ENCODE results near the gene AACS. TPM values are rescaled to one million over a fixed set of nuclear protein-coding genes. Genes with fewer than 3 reads are reported as not detected.

AACS gene
- total and polyA plus RNA-seq, 10 of the 15 experiments (the other 5 are each of a cell fraction or from before 2014, with no cell fraction given), result 10.1 to 34.0 (median 21.1) TPM

- 74% methylated on average over 12 of the region's 12 CpGs for WGBS (ENCODE audit: insufficient coverage, insufficient replicate concordance, low lambda C conversion rate, missing lambda C conversion rate)
- Histone ChIP-seq H3K4me1 (ENCODE audit: control insufficient read depth, insufficient read depth, low read length) (peaks cover 24% of the 10 kb centered on the region), H3K9me3 (replicated peaks; ENCODE audit: control insufficient read depth, insufficient read depth, low read length) (no peaks in the 10 kb centered on the region; the same call in 2 of the 3 replicates), H4K20me1 (ENCODE audit: control insufficient read depth, insufficient read depth) (0 out of 2 replicates have a peak, but pooled peaks cover 2% of the 10 kb centered on the region), H3K4me2 (ENCODE audit: control insufficient read depth, insufficient read depth) (no peak overlapping the region), H3K36me3 (ENCODE audit: control insufficient read depth in 2 of 2, insufficient read depth in 2 of 2, low read length in 1 of 2) (no peaks in the 10 kb centered on the region), H3K27ac (ENCODE audit: control insufficient read depth, insufficient read depth) (no peak overlapping the region), H3K4me3 (no peak overlapping the region), H3K27me3 (replicated peaks in 1 of 2; ENCODE audit: control insufficient read depth in 2 of 2, insufficient read depth in 2 of 2, low read length in 1 of 2) (no peaks in the 10 kb centered on the region), H3K9ac (ENCODE audit: control insufficient read depth, insufficient read depth, low read length) (no peak overlapping the region), H2AFZ (ENCODE audit: control insufficient read depth, low read depth, low read length) (no peak overlapping the region), H3K79me2 (ENCODE audit: control insufficient read depth, insufficient read depth, low read length) (no peaks in the 10 kb centered on the region)
- in situ Hi-C loops (cut with MboI) (no loop called here), intact Hi-C loops (cut with micrococcal nuclease; ENCODE audit: unreplicated experiment) (no loop called here)
- no peak for DNase-seq (ENCODE audit: low read depth, low spot score)
- TF ChIP-seq FOXM1 (IDR thresholded peaks at IDR 0.05; ENCODE audit: low read depth, low read length), result no peak
- no TSS peak for BruUV-seq (replicated peaks)
- ChIA-PET RAD21 (ENCODE audit: unreplicated experiment) (no interaction called here), SMC1A (ENCODE audit: uncharacterized antibody, unreplicated experiment) (no interaction called here), CTCF (no interaction called here), POLR2A (no interaction called here)
- FAIRE-seq, result no peak
- no peak for ATAC-seq
Observed at GRCh38 chr12:125145196-125145595, 80.0 kb downstream of the AACS start.

GRCh38 chr12:125148316-125148715 is 83.1 kb downstream of the AACS start:
- H3K9ac ChIP-seq (ENCODE audit: control insufficient read depth, insufficient read depth, low read length), result no peak overlapping the region
- CTCF ChIA-PET, result no interaction called here
- RAD21 ChIA-PET (ENCODE audit: unreplicated experiment), result no interaction called here
- in situ Hi-C loops (cut with MboI) (no loop called here), intact Hi-C loops (cut with micrococcal nuclease; ENCODE audit: unreplicated experiment) (no loop called here)
- ATAC-seq, result no peak
- no peak overlapping the region for H3K27ac ChIP-seq (ENCODE audit: control insufficient read depth, insufficient read depth)
- POLR2A ChIA-PET, result interaction anchor here (0.6 kb wide), 1 partner anchor 203 kb away, joined by 3 read pairs; no protein-coding TSS in a partner anchor
- H3K9me3 ChIP-seq (replicated peaks; ENCODE audit: control insufficient read depth, insufficient read depth, low read length), result no peaks in the 10 kb centered on the region; the same call in 2 of the 3 replicates
- TF ChIP-seq JUNB (IDR thresholded peaks at IDR 0.05) (no peak), SREBF1 (IDR thresholded peaks at IDR 0.05; ENCODE audit: low read length) (no peak), RAD21 (IDR thresholded peaks at IDR 0.05; ENCODE audit: insufficient read depth, low read depth, low read length) (no peak), HSF1 (IDR thresholded peaks at IDR 0.05; ENCODE audit: low read depth, low read length) (no peak), USF1 (IDR thresholded peaks at IDR 0.05; ENCODE audit: borderline replicate concordance, extremely low read length, insufficient read depth, low read depth, low read length) (no peak), TAF1 (IDR thresholded peaks at IDR 0.05; ENCODE audit: borderline replicate concordance, low read depth, low read length) (no peak), TCF7 (IDR thresholded peaks at IDR 0.05; ENCODE audit: borderline replicate concordance) (no peak), PAX5 (IDR thresholded peaks at IDR 0.05; ENCODE audit: borderline replicate concordance, low read depth, low read length) (no peak), SIN3A (IDR thresholded peaks at IDR 0.05; ENCODE audit: low read depth, low read length) (no peak)
- H2AFZ ChIP-seq (ENCODE audit: control insufficient read depth, low read depth, low read length), result no peak overlapping the region
- no peak for FAIRE-seq
- H3K27me3 ChIP-seq (replicated peaks in 1 of 2; ENCODE audit: control insufficient read depth in 2 of 2, insufficient read depth in 2 of 2, low read length in 1 of 2), result no peaks in the 10 kb centered on the region
- peak overlapping the region; percentile 90 for H3K4me2 ChIP-seq (ENCODE audit: control insufficient read depth, insufficient read depth)
- no TSS peak for BruUV-seq (replicated peaks)
- H3K36me3 ChIP-seq (ENCODE audit: control insufficient read depth in 2 of 2, insufficient read depth in 2 of 2, low read length in 1 of 2), result no peaks in the 10 kb centered on the region
- peaks cover 25% of the 10 kb centered on the region for H3K4me1 ChIP-seq (ENCODE audit: control insufficient read depth, insufficient read depth, low read length)
- DNase-seq (ENCODE audit: low read depth, low spot score), result no peak
- SMC1A ChIA-PET (ENCODE audit: uncharacterized antibody, unreplicated experiment), result interaction anchor here (0.8 to 1.3 kb wide), 3 partner anchors 18 to 154 kb away, joined by 3 read pairs; no protein-coding TSS in a partner anchor
- H3K4me3 ChIP-seq, result peak overlapping the region; percentile 41; the same call in 1 of the 2 replicates
- no peaks in the 10 kb centered on the region for H4K20me1 ChIP-seq (ENCODE audit: control insufficient read depth, insufficient read depth)
- WGBS (ENCODE audit: insufficient coverage, insufficient replicate concordance, low lambda C conversion rate, missing lambda C conversion rate), result 67% methylated on average over 4 of the region's 6 CpGs
- H3K79me2 ChIP-seq (ENCODE audit: control insufficient read depth, insufficient read depth, low read length), result no peaks in the 10 kb centered on the region
